ENCODE measurements around the gene VAT1L. TPM values are rescaled to one million over a fixed set of nuclear protein-coding genes. Genes with fewer than 3 reads are reported as not detected.

VAT1L gene
- total and polyA plus RNA-seq, 2 donors (not counting 1 experiment from before 2014, with no cell fraction given), result 17.9 to 86.9 TPM

DNA sequence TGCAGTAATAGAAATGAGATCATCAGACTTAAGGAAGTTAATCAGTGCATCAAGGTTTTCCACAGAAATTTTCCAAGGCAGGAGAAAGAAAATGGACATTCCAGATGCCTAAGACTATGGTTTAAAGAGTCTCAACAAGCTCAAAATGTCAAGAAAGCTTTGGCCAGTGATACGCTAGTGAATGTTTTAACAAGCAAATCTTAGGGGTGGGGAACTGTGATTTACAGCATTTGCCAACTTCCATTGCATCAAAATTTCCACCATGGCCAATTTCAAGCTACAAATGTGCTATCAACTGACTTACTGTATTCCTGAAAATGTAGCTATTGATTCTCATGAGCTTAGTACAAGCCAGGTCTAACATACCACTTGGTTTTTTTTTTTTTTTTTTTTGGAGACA lies 151.6 kb downstream of the VAT1L start:
- H2AFZ ChIP-seq (ENCODE audit: low read length), result no peak overlapping the region
- no peak overlapping the region for H3K4me2 ChIP-seq (ENCODE audit: extremely low read depth, insufficient read depth, low read length)
- no peak overlapping the region for H3K9ac ChIP-seq (ENCODE audit: insufficient read depth, low read length)
- no peaks in the 10 kb centered on the region for H3K9me3 ChIP-seq (ENCODE audit: control insufficient read depth, insufficient read depth, low read depth, low read length)
- TF ChIP-seq, protein P1, sequence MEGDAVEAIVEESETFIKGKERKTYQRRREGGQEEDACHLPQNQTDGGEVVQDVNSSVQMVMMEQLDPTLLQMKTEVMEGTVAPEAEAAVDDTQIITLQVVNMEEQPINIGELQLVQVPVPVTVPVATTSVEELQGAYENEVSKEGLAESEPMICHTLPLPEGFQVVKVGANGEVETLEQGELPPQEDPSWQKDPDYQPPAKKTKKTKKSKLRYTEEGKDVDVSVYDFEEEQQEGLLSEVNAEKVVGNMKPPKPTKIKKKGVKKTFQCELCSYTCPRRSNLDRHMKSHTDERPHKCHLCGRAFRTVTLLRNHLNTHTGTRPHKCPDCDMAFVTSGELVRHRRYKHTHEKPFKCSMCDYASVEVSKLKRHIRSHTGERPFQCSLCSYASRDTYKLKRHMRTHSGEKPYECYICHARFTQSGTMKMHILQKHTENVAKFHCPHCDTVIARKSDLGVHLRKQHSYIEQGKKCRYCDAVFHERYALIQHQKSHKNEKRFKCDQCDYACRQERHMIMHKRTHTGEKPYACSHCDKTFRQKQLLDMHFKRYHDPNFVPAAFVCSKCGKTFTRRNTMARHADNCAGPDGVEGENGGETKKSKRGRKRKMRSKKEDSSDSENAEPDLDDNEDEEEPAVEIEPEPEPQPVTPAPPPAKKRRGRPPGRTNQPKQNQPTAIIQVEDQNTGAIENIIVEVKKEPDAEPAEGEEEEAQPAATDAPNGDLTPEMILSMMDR (conservative IDR thresholded peaks at IDR 0.05 in 1 of 2, IDR thresholded peaks at IDR 0.05 in 1 of 2; ENCODE audit: low read depth in 1 of 2, low read length in 2 of 2), result no peak
- no peak for TF ChIP-seq EZH2 (IDR thresholded peaks at IDR 0.05; ENCODE audit: low read length, missing control alignments)
- H3K27me3 ChIP-seq (ENCODE audit: control insufficient read depth, insufficient read depth, low read length), result no peaks in the 10 kb centered on the region
- peak in 1 of 2 donors; percentile 9 for DNase-seq (ENCODE audit: low read depth in 2 of 2)
- no peaks in the 10 kb centered on the region for H4K20me1 ChIP-seq (ENCODE audit: control insufficient read depth, extremely low read depth, insufficient read depth, low read length)
- H3K4me3 ChIP-seq (replicated peaks in 1 of 4; ENCODE audit: control extremely low read depth in 1 of 4, insufficient read depth in 1 of 4, low read depth in 3 of 4, low read length in 4 of 4), result no peak overlapping the region
- H3K27ac ChIP-seq (ENCODE audit: insufficient read depth, low read length), result no peak overlapping the region
- no peaks in the 10 kb centered on the region for H3K4me1 ChIP-seq (ENCODE audit: control insufficient read depth, extremely low read depth, insufficient read depth, low read length)
- H3K36me3 ChIP-seq (ENCODE audit: control insufficient read depth, insufficient read depth, low read length), result no peaks in the 10 kb centered on the region
- no peaks in the 10 kb centered on the region for H3K79me2 ChIP-seq (ENCODE audit: control insufficient read depth, insufficient read depth, low read length)

DNA sequence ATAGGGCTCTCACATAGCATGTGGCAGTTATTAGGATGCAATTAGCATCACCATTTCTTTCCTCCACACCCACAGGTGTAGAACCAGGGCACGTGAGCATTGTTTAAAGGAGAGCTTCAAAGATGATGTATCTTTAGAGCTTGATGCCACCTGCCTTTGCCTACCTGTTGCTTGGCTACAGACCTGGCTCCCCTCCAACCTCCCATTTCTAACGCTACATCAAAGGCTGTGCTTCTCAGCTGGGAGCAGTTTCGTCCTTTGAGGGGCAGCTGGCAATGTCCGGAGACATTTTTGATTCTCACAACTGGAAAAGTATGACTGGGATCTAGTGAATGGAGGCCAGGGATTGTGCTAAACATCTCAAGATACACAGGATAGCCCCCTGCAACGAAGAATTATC lies 155.4 kb downstream of the VAT1L start:
- Histone ChIP-seq H3K79me2 (ENCODE audit: control insufficient read depth, insufficient read depth, low read length) (no peaks in the 10 kb centered on the region), H3K27me3 (ENCODE audit: control insufficient read depth, insufficient read depth, low read length) (no peaks in the 10 kb centered on the region), H3K4me1 (ENCODE audit: control insufficient read depth, extremely low read depth, insufficient read depth, low read length) (no peaks in the 10 kb centered on the region), H4K20me1 (ENCODE audit: control insufficient read depth, extremely low read depth, insufficient read depth, low read length) (no peaks in the 10 kb centered on the region), H3K9ac (ENCODE audit: insufficient read depth, low read length) (no peak overlapping the region), H3K9me3 (ENCODE audit: control insufficient read depth, insufficient read depth, low read depth, low read length) (no peaks in the 10 kb centered on the region), H3K36me3 (ENCODE audit: control insufficient read depth, insufficient read depth, low read length) (no peaks in the 10 kb centered on the region), H3K4me2 (ENCODE audit: extremely low read depth, insufficient read depth, low read length) (no peak overlapping the region), H3K4me3 (replicated peaks in 1 of 4; ENCODE audit: control extremely low read depth in 1 of 4, insufficient read depth in 1 of 4, low read depth in 3 of 4, low read length in 4 of 4) (no peak overlapping the region), H2AFZ (ENCODE audit: low read length) (no peak overlapping the region), H3K27ac (ENCODE audit: insufficient read depth, low read length) (no peak overlapping the region)
- TF ChIP-seq EZH2 (IDR thresholded peaks at IDR 0.05; ENCODE audit: low read length, missing control alignments), result no peak
- TF ChIP-seq, protein P1 (conservative IDR thresholded peaks at IDR 0.05 in 1 of 2, IDR thresholded peaks at IDR 0.05 in 1 of 2; ENCODE audit: low read depth in 1 of 2, low read length in 2 of 2), result no peak
- no peak for DNase-seq (ENCODE audit: low read depth in 2 of 2)

DNA sequence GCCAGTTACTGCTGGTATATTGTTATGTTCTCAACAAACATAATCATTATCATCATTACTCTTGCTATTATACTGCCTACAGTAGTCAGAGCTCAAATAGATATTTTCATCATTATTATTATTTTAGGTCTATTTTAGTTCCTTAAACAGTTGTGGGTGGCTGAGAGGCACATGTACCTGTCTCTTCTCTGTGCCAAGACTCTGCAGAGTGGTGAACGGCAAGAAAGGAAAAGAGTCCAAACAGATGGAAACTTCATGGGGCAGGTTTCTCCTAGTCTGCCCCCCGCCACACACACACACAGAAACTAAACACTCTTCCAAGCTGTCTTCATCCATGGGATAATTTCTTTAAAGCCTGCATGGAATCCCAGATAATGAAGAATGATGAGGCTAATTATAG lies 156.3 kb downstream of the VAT1L start:
- no peak overlapping the region for H3K4me3 ChIP-seq (replicated peaks in 1 of 4; ENCODE audit: control extremely low read depth in 1 of 4, insufficient read depth in 1 of 4, low read depth in 3 of 4, low read length in 4 of 4)
- H3K4me1 ChIP-seq (ENCODE audit: control insufficient read depth, extremely low read depth, insufficient read depth, low read length), result no peaks in the 10 kb centered on the region
- no peaks in the 10 kb centered on the region for H3K79me2 ChIP-seq (ENCODE audit: control insufficient read depth, insufficient read depth, low read length)
- no peaks in the 10 kb centered on the region for H3K9me3 ChIP-seq (ENCODE audit: control insufficient read depth, insufficient read depth, low read depth, low read length)
- no peak overlapping the region for H3K27ac ChIP-seq (ENCODE audit: insufficient read depth, low read length)
- H3K36me3 ChIP-seq (ENCODE audit: control insufficient read depth, insufficient read depth, low read length), result no peaks in the 10 kb centered on the region
- H3K27me3 ChIP-seq (ENCODE audit: control insufficient read depth, insufficient read depth, low read length), result no peaks in the 10 kb centered on the region
- no peak overlapping the region for H3K4me2 ChIP-seq (ENCODE audit: extremely low read depth, insufficient read depth, low read length)
- TF ChIP-seq, protein P1 (conservative IDR thresholded peaks at IDR 0.05 in 1 of 2, IDR thresholded peaks at IDR 0.05 in 1 of 2; ENCODE audit: low read depth in 1 of 2, low read length in 2 of 2), result no peak
- TF ChIP-seq EZH2 (IDR thresholded peaks at IDR 0.05; ENCODE audit: low read length, missing control alignments), result no peak
- no peaks in the 10 kb centered on the region for H4K20me1 ChIP-seq (ENCODE audit: control insufficient read depth, extremely low read depth, insufficient read depth, low read length)
- H3K9ac ChIP-seq (ENCODE audit: insufficient read depth, low read length), result no peak overlapping the region
- DNase-seq (ENCODE audit: low read depth in 2 of 2), result no peak
- no peak overlapping the region for H2AFZ ChIP-seq (ENCODE audit: low read length)
